Measurements from ENCODE around the gene TNS4.

DNA sequence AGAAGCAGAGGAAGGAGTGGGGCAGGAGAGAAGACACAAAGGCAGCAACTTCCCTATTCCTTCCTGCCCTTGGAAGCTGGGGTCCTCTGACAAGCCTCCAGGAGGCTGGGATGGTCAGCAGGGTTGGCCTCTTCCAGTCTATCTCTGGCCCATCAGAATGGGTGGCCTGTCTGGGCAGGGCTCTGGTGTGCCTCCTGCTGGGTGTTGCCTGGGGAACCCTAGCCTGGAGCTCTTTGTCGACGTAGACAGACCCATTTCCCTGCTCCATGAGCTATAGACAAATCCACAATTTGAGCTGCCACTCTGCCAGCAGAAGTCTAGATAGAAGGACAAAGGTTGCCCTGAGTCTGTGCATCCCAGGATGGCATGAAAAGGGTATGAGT is 46.8 kb downstream of the TNS4 start:
- TF ChIP-seq, protein P1, sequence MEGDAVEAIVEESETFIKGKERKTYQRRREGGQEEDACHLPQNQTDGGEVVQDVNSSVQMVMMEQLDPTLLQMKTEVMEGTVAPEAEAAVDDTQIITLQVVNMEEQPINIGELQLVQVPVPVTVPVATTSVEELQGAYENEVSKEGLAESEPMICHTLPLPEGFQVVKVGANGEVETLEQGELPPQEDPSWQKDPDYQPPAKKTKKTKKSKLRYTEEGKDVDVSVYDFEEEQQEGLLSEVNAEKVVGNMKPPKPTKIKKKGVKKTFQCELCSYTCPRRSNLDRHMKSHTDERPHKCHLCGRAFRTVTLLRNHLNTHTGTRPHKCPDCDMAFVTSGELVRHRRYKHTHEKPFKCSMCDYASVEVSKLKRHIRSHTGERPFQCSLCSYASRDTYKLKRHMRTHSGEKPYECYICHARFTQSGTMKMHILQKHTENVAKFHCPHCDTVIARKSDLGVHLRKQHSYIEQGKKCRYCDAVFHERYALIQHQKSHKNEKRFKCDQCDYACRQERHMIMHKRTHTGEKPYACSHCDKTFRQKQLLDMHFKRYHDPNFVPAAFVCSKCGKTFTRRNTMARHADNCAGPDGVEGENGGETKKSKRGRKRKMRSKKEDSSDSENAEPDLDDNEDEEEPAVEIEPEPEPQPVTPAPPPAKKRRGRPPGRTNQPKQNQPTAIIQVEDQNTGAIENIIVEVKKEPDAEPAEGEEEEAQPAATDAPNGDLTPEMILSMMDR (IDR thresholded peaks at IDR 0.05) = no peak
- TF ChIP-seq EZH2 (IDR thresholded peaks at IDR 0.05; ENCODE audit: borderline replicate concordance, insufficient read depth, low read depth, low read length, poor library complexity, severe bottlenecking) = no peak

Data from B cell (primary cell).